GM21723 (cell line): ENCODE measurements around the gene SPDEF.

Source experiments
- ATAC-seq: cut with Tn5 transposase; IDR thresholded peaks from one replicate; pipeline ENCODE4 v1.9.1; 2021; ENCODE audit warnings: mild to moderate bottlenecking, moderate library complexity; ENCODE audit not compliant: unreplicated experiment

SPDEF gene

GRCh38 chr6:34489207-34489805 is 66.8 kb downstream of the SPDEF start:
- ATAC-seq: no peak
